ENCODE results near the gene NR3C1. TPM values are rescaled to one million over a fixed set of nuclear protein-coding genes. Genes with fewer than 3 reads are reported as not detected.

Gene NR3C1
- total RNA-seq, 2 donors from 2014 or later, result 9.5 to 20.5 TPM

- no peaks in the 10 kb centered on the region for H3K9me3 Mint-ChIP-seq
- H3K36me3 Mint-ChIP-seq (ENCODE audit: low read depth), result no peaks in the 10 kb centered on the region
- no peaks in the 10 kb centered on the region for H3K27me3 ChIP-seq (ENCODE audit: control insufficient read depth, insufficient read depth, low read length, poor library complexity, severe bottlenecking)
- no peaks in the 10 kb centered on the region for H3K36me3 ChIP-seq (ENCODE audit: control insufficient read depth, insufficient read depth, low read length)
- H3K4me1 Mint-ChIP-seq, result peaks cover 24% of the 10 kb centered on the region
- 23 to 57% methylated on average over 1 to 3 of the region's 3 CpGs for WGBS, 2 experiments (ENCODE audit: insufficient coverage in 1 of 2, insufficient read length in 1 of 2)
- no peak for DNase-seq
- peaks cover 4% of the 10 kb centered on the region for H3K27me3 Mint-ChIP-seq (ENCODE audit: insufficient read depth)
- H3K4me1 ChIP-seq (ENCODE audit: control insufficient read depth, insufficient read depth, low read length), result no peaks in the 10 kb centered on the region
- no peak overlapping the region for H3K27ac Mint-ChIP-seq
- H3K27ac ChIP-seq (ENCODE audit: low read depth, low read length), result no peak overlapping the region
- no peaks in the 10 kb centered on the region for H3K9me3 ChIP-seq (ENCODE audit: control insufficient read depth, low read length)
- no peak overlapping the region for H3K4me3 Mint-ChIP-seq
- H3K9ac ChIP-seq (ENCODE audit: extremely low read depth, low read length, poor library complexity, severe bottlenecking), result no peak overlapping the region
- no peak overlapping the region for H3K4me3 ChIP-seq (ENCODE audit: low read length)
- TF ChIP-seq CTCF (conservative IDR thresholded peaks at IDR 0.05), result no peak
These were observed 42.3 kb upstream of the NR3C1 start for GRCh38 chr5:143445776-143446175.

- H3K9me3 Mint-ChIP-seq, result no peaks in the 10 kb centered on the region
- Histone ChIP-seq H3K4me1 (ENCODE audit: control insufficient read depth, insufficient read depth, low read length) (no peaks in the 10 kb centered on the region), H3K9me3 (ENCODE audit: control insufficient read depth, low read length) (no peaks in the 10 kb centered on the region), H3K4me3 (ENCODE audit: low read length) (no peak overlapping the region), H3K27ac (ENCODE audit: low read depth, low read length) (no peak overlapping the region), H3K36me3 (ENCODE audit: control insufficient read depth, insufficient read depth, low read length) (no peaks in the 10 kb centered on the region), H3K27me3 (ENCODE audit: control insufficient read depth, insufficient read depth, low read length, poor library complexity, severe bottlenecking) (no peaks in the 10 kb centered on the region), H3K9ac (ENCODE audit: extremely low read depth, low read length, poor library complexity, severe bottlenecking) (no peak overlapping the region)
- H3K36me3 Mint-ChIP-seq (ENCODE audit: low read depth), result no peaks in the 10 kb centered on the region
- H3K27ac Mint-ChIP-seq, result no peak overlapping the region
- TF ChIP-seq CTCF (conservative IDR thresholded peaks at IDR 0.05), result no peak
- no peak for DNase-seq
- H3K27me3 Mint-ChIP-seq (ENCODE audit: insufficient read depth), result peaks cover 4% of the 10 kb centered on the region
- WGBS, 2 experiments (ENCODE audit: insufficient coverage in 1 of 2, insufficient read length in 1 of 2), result 97% methylated on average over 1 of the region's 1 CpG; no CpG with 5 or more reads in 1 of the 2 experiments
- H3K4me1 Mint-ChIP-seq, result peaks cover 24% of the 10 kb centered on the region
- no peak overlapping the region for H3K4me3 Mint-ChIP-seq
These were observed 39.8 kb upstream of the NR3C1 start for GRCh38 chr5:143443330-143443729.

- H3K27me3 ChIP-seq (ENCODE audit: control insufficient read depth, insufficient read depth, low read length, poor library complexity, severe bottlenecking), result no peaks in the 10 kb centered on the region
- no peaks in the 10 kb centered on the region for H3K36me3 ChIP-seq (ENCODE audit: control insufficient read depth, insufficient read depth, low read length)
- Mint-ChIP-seq H3K9me3 (no peaks in the 10 kb centered on the region), H3K4me1 (peaks cover 28% of the 10 kb centered on the region), H3K27ac (no peak overlapping the region), H3K36me3 (ENCODE audit: low read depth) (no peaks in the 10 kb centered on the region), H3K4me3 (no peak overlapping the region), H3K27me3 (ENCODE audit: insufficient read depth) (no peaks in the 10 kb centered on the region)
- DNase-seq, result no peak
- 77 to 85% methylated on average over 2 of the region's 2 CpGs for WGBS, 2 experiments (ENCODE audit: insufficient coverage in 1 of 2, insufficient read length in 1 of 2)
- H3K4me1 ChIP-seq (ENCODE audit: control insufficient read depth, insufficient read depth, low read length), result no peaks in the 10 kb centered on the region
- no peak overlapping the region for H3K27ac ChIP-seq (ENCODE audit: low read depth, low read length)
- no peak overlapping the region for H3K4me3 ChIP-seq (ENCODE audit: low read length)
- no peak for TF ChIP-seq CTCF (conservative IDR thresholded peaks at IDR 0.05)
- H3K9ac ChIP-seq (ENCODE audit: extremely low read depth, low read length, poor library complexity, severe bottlenecking), result no peak overlapping the region
- H3K9me3 ChIP-seq (ENCODE audit: control insufficient read depth, low read length), result no peaks in the 10 kb centered on the region
These were observed 38.9 kb upstream of the NR3C1 start for GRCh38 chr5:143442385-143442784.

Data from endodermal cell (in vitro differentiated cells).